ENCODE results near the gene DYNLT4.
A peak's percentile ranks its signal among the peaks of the same experiment; 100 is the strongest.

- TF ChIP-seq POLR2A (IDR thresholded peaks at IDR 0.05) = no peak
- peak; percentile 64 to 87 (median 82) for TF ChIP-seq CTCF (IDR thresholded peaks at IDR 0.05)
- peak in 1 of 3 donors; percentile 18 for TF ChIP-seq POLR2AphosphoS5 (IDR thresholded peaks at IDR 0.05)
Measured at GRCh38 chr1:44835738-44836675, 28.9 kb upstream of the DYNLT4 start.
